Anterior cingulate cortex (tissue), 58 donors: ENCODE data around the gene EPM2A.
"Not testable (repeated sequence)": the region's sequence is repeated elsewhere in the genome, so short reads cannot be mapped to it uniquely, and the experiment has no call there.

Experiments
- DNase-seq, 58 donors: peaks; one replicate each; lab custom pipeline; 2025; lab: John Stamatoyannopoulos, UW

EPM2A gene

DNA sequence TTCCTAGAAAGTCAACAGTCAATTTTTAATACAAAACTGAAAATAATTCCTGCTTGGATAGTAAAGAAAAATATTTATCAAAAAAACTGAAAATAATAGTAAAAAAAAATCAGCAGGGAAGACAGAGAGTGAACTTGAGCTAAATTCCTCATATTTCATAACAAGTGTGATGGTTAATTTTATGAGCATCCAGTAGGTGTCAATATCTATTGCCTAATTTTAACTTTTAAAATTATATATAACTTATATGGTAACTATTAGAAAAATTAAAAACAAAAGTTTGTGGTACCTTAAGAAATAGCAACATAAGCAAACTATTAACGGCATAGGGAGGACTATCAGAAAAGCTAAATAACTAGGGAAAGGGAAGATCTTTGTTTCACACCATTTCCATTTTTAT, 2.1 kb downstream of the EPM2A start:
- no peak for DNase-seq

DNA sequence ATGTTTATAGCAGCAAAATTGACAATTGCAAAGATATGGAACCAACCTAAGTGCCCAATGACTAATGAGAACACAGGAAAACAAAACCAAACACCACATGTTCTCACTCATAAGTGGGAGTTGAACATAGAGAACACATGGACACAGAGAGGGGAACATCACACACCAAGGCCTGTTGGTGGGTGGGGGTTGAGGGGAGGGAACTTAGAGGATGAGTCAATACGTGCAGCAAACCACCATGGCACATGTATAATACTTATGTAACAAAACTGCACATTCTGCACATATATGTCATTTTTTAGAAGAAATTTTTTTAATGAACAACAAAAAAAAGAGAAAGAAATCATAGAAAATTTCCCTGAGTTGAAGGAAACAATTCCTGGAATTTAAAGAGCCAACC, 3.9 kb downstream of the EPM2A start:
- DNase-seq, result no peak

DNA sequence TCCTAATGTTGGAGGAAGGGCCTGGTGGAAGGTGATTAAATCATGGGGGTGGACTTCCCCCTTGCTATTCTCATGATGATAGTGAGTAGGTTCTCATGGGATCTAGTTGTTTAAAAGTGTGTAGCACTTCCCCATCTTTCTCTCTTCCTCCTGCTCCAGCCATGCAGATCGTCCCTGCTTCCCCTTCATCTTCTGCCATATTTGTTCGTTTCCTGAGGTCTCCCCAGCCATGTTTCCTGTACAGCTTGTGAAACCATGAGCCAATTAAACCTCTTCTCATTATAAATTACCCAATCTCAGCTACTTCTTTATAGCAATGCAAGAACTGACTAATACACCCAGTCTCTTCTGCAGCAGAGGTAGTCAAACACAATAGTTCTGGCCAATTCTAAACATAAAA, 5.4 kb downstream of the EPM2A start:
- no peak for DNase-seq

DNA sequence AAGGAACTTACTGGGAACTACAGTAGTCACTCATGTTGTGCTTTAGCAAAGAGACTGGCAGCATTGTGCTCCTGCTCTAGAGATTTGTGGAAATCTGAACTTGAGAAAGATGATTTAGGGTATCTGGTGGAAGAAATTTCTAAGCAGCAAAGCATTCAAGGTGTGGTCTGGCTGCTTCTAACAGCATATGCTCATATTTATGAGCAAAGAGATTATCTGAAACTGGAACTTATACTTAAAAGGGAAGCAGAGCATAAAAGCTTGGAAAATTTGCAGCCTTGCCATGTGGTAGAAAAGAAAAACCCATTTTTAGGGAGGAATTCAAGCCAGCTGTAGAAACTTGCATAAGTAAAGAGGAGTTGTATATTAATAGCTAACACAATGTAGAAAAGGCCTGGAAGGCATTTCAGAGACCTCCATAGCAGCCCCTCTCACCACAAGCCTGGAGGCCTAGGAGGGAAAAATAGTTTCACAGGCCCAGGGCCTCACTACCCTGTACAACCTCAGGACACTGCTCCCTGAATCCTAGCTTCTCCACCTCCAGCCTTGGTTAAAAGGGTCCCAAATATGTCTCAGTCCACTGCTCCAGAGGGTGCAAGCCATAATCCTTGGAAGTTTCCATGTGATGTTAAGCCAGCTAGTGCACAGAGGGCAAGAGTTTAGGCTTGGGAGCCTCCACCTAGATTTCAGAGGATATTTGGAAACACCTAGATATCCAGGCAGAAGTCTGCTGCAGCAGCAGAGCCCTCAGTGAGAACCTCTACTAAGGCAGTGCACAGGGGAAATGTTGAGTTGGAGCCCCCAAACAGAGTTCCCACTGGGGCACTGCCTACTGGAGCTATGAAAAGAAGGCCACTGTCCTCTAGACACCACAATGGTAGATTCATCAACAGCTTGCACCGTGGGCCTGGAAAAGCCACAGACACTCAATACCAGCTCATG, 6.6 kb downstream of the EPM2A start:
- DNase-seq, result no peak

DNA sequence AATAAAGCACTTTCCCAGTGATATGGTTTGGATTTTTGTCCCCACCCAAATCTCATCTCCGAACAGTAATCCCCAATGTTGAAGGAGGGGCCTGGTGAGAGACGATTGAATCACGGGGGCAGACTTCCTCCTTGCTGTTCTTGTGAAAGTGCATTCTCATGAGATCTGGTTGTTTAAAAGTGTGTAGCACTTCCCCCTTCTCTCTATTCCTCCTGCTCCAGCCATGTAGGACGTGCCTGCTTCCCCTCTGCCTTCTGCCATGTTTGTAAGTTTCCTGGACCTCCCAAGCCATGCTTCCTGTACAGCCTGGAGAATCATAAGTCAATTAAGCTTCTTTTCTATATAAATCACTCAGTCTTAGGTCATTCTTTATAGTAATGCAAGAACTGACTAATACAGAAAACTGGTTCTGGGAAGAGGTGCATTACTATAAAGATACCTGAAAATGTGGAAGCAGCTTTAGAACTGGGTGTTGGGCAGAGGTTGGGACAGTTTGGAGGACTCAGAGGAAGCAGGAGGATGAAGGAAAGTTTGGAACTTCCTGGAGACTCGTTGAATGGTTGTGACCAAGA, 7.4 kb downstream of the EPM2A start:
- no peak for DNase-seq

DNA sequence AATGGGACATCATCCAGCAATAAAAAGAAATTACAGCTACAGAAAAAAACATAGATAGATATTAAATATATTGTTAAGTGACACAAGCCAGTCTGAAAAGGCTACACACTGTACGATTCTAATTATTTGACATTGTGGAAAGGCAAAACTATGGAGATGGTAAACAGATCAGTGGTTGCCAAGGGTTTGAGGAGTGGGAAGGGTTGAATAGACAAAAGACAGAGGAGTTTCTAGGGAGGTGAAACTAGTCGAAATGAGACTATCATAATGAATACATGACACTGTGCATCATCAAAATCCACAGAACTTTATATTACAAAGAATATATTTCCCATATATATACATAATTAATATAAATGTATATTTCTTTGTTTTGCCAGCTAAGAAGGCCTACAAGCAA, 9.8 kb downstream of the EPM2A start:
- DNase-seq, result no peak

DNA sequence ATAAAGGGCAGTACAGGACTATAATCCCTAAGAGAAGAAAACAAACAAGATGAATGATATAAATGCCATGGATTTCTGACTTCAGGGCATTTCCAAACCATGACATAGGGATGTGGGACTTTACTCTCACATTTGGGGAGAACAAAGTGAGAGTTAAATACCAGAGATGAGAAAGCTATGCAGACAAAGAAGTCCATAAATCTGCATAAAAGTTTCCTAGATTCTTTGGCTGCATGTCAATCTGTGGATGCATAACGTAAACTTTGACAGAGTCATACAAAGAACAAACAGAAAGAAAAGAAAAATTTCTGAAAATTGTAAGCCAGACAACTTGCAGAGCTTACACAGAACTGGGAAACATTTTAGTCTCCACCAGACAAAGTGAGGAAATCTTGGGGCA, 11.7 kb downstream of the EPM2A start:
- DNase-seq, result no peak

DNA sequence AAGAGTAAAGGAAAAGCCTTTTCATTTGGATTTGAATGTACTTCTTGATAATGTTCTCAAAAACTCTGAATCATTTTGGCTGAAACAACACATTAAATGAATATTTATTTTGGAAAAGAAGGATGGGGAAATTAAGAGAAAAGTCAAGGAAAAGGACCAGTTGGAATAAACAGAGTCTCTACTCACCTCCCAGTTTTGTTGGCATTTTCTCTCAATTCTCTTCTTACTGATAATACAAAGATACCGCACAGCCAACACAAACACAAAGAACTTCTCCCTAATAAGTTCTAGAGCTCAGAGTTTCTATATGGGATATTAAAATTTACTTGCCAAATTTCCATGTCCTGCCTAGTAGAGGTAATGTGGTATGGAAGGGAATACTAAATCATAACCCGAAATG, 13.1 kb downstream of the EPM2A start:
- DNase-seq, result no peak

DNA sequence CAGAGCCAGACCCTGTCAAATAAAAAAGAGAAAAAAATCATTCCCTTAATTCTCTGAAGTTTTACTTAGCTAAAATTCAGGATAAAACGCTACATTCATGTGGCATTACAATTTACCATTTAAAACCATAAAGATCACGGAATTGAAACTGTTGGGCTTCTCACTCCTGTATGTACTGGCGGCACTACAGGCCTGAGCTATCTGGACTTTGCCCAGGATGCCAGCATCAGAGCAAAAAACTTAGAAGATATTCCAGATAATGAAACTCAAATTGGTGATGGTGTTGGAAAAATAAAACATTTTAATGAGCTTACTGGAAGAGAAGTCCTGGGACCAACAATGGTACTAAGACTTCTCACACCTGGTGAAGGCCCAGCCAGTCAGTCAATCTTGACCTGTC, 14.2 kb downstream of the EPM2A start:
- DNase-seq, result no peak

DNA sequence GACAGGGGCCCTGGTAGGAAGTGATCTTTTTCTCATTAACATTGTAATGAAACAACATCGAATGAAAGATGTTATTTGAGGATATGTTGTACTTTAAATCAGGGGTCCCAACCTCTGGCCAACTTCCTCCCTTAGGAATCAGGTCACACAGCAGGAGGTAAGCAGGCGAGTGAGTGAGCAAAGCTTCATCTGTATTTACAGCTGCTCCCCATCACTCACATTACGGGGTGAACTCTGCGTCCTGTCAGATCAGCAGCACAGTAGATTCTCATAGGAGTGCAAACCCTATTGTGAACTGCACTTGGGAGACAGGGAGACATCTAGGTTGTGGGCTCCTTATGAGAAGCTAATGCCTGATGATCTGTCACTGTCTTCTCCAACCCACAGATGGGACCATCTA, 19.9 kb downstream of the EPM2A start:
- no peak for DNase-seq

DNA sequence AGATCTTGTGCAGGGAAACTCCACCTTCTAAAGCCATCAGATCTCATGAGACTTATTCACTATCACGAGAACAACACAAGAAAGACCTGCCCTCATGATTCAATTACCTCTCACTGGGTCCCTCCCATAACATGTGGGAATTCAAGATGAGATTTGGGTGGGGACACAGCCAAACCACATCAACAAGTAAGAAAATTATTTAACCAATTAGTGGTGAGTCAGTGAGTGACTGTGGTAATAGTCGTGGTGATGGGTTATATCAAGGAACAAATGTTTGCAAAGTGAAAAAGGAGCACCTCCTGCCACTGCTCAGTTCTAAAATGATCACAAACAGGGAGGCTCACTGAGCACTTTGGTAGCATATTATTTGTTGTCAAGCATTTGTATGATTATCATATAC, 20.6 kb downstream of the EPM2A start:
- no peak for DNase-seq

DNA sequence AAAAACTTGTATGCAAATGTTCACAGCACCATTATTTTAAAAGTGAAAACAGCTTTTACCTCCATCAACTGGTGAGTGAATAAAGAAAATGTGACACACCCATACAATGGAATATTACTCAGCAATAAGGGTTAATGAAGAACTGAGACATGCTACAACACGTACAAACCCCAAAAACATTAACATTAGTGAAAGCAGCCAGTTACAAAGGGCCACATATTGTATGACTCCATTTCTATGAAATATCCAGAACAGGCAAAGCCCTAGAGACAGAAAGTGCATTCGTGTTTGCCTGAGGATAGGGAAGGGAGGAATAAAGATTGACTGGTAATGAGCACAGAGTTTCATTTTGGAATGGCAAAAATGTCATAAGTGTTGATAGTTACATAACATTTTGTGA, 21.5 kb downstream of the EPM2A start:
- DNase-seq, result no peak

DNA sequence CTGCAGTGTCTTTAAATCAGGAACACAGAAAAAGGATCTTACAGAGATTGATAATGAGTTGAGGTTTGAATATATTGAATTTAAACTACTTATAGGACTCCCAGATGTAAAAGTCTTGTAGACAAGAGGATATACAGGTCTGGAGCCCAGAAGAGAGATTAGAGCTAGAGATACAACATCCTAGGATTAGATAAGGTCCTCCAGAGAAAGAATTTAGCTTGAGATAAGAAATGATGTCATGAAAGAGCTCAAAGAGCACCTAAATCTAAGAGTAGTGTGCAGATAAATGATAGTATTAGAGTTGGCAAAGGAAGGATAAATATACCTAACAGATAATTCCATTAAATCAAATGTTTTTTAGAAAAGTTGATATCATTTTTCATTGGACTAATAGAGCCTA, 23.9 kb downstream of the EPM2A start:
- DNase-seq, result no peak

DNA sequence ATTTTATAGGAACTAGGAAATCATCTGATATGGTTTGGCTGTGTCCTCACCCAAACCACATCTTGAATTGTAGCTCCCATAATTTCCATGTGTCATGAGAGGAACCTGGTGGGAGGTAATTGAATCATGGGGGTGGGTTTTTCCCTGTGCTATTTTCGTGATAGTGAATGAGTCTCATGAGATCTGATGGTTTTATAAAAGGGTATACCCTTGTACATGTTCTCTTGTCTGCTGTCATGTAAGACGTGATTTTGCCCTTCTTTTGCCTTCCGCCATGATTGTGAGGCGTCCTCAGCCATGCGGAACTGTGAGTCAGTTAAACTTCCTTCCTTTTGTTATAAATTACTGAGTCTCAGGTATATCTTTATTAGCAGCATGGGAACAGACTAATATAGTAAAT, 27.9 kb downstream of the EPM2A start:
- DNase-seq, result no peak

DNA sequence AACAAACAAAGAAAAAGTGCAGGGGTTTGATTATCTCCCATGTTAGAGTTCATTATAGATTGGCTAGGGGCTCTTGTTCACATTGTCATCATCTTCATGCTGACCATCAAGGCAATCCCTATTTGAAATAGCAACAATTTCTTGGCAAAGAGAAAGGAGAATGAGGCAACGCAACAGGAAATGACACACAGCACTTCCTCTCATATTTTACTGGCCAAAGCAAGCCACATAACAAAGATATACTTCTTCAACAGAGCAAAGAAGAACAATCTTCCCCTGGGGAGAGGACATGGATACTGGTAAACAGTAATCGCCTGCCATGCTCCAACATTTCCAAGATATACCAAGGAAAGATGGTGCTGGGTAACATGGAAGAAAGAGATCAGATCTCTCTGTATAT, 29.8 kb downstream of the EPM2A start:
- DNase-seq, result no peak

DNA sequence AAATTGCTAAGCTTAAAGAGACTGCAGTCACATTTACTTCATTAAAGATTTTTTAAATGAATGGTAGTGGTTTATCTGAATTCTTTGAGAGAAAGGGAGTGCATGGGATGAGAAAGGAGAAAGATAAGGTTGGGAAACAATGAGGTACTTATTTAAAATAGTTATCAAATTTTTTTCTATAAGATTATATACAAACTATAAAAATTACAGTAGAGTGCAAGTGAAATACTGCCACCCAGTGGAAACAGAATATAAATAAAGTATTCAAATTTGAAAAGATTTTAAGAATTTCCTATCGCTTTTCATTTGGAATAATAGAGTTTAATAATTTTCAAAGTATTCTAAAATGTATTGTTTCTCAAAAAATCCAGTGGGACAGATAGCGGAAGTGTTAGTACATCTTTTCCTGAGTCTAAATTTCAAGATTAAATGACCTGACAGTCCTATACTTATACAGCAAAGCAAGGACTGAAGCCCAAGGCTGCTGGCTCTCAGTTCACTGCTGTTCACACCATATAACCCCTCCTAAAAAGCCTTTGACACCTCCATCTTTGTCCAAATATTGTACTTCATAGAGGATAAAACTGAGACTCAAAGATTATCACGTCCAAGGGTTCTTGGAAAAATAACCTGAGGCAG, 31.1 kb downstream of the EPM2A start:
- no peak for DNase-seq

DNA sequence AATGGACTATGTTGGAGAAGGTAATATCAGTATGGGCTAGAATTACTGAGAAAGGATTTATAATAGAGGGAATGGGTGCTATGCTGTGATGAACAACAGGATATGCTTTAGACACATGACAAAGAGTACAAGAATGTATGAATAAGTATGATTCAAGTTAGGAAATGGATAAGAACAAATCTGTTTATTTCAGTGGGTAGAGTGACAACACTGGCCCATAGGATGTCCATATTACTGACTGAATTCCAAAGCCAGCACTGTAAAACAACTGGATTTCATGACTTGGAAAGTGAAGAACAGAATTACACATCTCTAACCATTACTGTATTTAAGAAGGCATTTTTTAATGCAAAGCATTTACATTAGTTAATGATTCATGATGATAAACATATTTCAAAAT, 35.9 kb downstream of the EPM2A start:
- no peak for DNase-seq

DNA sequence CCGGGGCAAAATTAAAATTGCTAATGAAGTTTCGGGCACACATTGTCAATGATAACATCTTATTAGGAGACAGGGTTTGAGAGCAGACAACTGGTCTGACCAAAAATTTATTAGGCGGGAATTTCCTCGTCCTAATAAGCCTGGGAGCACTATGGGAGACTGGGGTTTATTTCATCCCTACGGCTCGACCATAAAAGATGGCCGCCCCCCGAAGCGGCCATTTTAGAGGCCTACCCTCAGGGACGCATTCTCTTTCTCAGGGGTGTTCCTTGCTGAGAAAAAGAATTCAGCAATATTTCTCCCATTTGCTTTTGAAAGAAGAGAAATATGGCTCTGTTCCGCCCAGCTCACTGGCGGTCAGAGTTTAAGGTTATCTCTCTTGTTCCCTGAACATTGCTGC, 37.9 kb downstream of the EPM2A start:
- not testable (repeated sequence) for DNase-seq

DNA sequence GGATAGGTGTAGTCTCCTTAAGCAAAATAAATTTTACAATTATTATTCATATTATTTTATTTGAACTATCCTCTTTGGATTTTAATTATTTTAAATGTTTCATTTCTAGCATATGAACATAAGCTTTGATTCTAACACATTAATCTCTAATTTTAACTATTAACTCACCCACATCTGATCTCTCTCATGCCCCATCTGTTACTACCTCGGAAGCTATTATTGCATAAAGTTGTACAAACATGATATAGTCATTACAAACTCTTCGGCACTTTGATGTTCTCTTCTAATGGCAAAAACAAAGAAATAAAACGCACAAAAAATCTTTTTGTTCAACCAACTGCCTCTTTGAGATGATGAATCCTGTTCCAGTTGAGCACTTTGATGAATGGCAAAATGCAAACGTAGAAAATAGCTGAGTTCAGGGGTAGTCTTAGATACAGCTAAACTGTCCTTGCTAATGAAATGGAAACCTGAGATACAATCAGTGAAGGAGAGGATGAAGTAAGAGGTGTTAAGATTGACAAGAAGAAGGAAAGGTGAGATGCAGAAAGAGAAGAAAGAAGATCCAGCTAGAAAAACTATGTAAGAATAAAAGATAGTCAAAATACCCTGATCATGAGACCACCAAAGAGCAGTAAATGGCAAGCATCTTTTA, 41.1 kb downstream of the EPM2A start:
- no peak for DNase-seq

DNA sequence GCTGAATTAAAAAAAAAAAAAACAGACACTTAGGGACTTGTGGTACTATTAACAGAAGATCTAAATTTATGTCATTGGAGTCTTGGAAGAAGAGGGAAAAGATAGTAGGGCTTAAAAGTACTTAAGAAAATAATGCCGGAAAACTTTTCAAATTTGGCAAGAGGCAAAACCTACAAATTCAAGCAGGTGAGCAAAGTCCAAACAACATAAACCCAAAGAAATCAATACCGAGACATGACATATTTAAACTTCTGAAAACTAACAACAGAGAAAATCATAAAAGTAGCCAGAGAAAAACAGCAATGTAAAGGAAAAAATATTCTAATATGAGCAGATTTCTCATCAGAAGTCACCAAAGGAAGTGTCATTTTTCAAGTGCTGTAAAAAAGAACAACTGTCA, 44.4 kb downstream of the EPM2A start:
- no peak for DNase-seq

DNA sequence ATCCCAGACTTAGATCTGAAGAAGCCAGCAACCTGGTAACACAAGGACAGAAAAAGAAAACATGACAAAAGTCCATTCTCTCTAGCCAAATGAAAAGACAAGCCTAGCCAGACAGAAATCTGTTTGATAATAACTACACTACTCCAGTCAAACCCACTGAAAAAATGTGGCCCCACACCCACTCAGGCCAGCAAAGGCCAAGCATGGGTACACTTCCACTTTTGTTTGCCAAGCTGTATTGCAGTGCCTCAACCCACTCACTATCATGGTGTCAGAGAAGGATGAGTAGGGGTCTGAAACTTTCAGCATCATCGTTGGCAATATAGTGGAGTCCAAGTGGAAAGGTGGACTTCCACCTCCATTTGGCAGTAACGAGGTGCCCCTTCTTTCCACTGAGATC, 45.8 kb downstream of the EPM2A start:
- DNase-seq, result no peak
